ENCODE data around the gene AGL.

DNA sequence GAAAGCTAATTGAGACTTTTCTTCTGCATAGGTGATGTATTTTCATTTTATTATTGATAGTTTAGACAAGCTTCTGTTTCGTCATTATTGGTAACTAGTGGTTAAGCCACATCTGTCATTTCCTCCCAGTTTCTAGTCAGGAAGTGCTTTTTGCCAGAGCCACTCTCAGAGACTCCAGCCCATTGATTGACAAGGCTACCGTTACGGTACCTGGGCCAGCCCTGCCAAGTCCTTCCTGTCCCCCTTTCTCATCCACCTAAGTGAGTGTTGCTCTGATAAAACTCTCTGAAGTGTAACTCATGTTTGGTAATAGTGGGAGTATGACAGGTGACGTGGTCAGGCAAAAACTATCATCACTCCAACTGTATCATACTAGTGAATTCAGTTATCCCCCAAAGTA, 29.6 kb upstream of the AGL start:
- TF ChIP-seq, protein P1, sequence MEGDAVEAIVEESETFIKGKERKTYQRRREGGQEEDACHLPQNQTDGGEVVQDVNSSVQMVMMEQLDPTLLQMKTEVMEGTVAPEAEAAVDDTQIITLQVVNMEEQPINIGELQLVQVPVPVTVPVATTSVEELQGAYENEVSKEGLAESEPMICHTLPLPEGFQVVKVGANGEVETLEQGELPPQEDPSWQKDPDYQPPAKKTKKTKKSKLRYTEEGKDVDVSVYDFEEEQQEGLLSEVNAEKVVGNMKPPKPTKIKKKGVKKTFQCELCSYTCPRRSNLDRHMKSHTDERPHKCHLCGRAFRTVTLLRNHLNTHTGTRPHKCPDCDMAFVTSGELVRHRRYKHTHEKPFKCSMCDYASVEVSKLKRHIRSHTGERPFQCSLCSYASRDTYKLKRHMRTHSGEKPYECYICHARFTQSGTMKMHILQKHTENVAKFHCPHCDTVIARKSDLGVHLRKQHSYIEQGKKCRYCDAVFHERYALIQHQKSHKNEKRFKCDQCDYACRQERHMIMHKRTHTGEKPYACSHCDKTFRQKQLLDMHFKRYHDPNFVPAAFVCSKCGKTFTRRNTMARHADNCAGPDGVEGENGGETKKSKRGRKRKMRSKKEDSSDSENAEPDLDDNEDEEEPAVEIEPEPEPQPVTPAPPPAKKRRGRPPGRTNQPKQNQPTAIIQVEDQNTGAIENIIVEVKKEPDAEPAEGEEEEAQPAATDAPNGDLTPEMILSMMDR (conservative IDR thresholded peaks at IDR 0.05; ENCODE audit: low read length) = no peak
- TF ChIP-seq EZH2phosphoT487 (IDR thresholded peaks at IDR 0.05; ENCODE audit: borderline replicate concordance, low read depth, low read length) = no peak

All from OCI-LY7 (cell line).